Skeletal muscle satellite cell (primary cell): Measurements from ENCODE around the gene SRSF3.
"Not testable (repeated sequence)": the region's sequence is repeated elsewhere in the genome, so short reads cannot be mapped to it uniquely, and the experiment has no call there.

Source experiments
- H3K27me3 ChIP-seq: 2 replicates; pipeline ENCODE4 v1.7.0; 2013; ENCODE audit warnings: low read length; ENCODE audit not compliant: control insufficient read depth, insufficient read depth
- H3K36me3 ChIP-seq: 2 replicates; pipeline ENCODE4 v1.7.0; 2013; ENCODE audit warnings: mild to moderate bottlenecking, control low read depth, low read length; ENCODE audit not compliant: insufficient read depth
- H3K4me1 ChIP-seq: 2 replicates; pipeline ENCODE4 v1.7.0; 2013; ENCODE audit warnings: low read length; ENCODE audit not compliant: control insufficient read depth, insufficient read depth
- H3K4me2 ChIP-seq: 2 replicates; pipeline ENCODE4 v1.7.0; 2013; ENCODE audit warnings: mild to moderate bottlenecking, low read length
- H3K4me3 ChIP-seq: 2 replicates; pipeline ENCODE4 v1.7.0; 2013; ENCODE audit warnings: low read length
- H3K9ac ChIP-seq: 2 replicates; pipeline ENCODE4 v1.7.0; 2013; ENCODE audit warnings: mild to moderate bottlenecking, low read depth, low read length, moderate library complexity
- H3K9me3 ChIP-seq: replicated peaks from 2 replicates; pipeline ENCODE4 v1.7.0; 2013; ENCODE audit warnings: mild to moderate bottlenecking, control low read depth, low read length

The SRSF3 gene

GRCh38 chr6:36598739-36599318 lies 4.7 kb downstream of the SRSF3 start:
- H3K4me2 ChIP-seq = peak overlapping the region; percentile 85
- peak overlapping the region; percentile 98 for H3K9ac ChIP-seq
- H3K4me1 ChIP-seq = peaks cover 49% of the 10 kb centered on the region
- no peaks in the 10 kb centered on the region for H3K27me3 ChIP-seq
- peak overlapping the region; percentile 74 for H3K4me3 ChIP-seq
- H3K9me3 ChIP-seq = no peaks in the 10 kb centered on the region
- peaks cover 88% of the 10 kb centered on the region for H3K36me3 ChIP-seq

GRCh38 chr6:36599791-36600209 lies 5.6 kb downstream of the SRSF3 start:
- H3K4me2 ChIP-seq = peak overlapping the region; percentile 85
- H3K4me3 ChIP-seq = peak overlapping the region; percentile 74
- peaks cover 48% of the 10 kb centered on the region for H3K4me1 ChIP-seq
- peaks cover 97% of the 10 kb centered on the region for H3K36me3 ChIP-seq
- H3K9ac ChIP-seq = no peak overlapping the region
- H3K27me3 ChIP-seq = no peaks in the 10 kb centered on the region
- H3K9me3 ChIP-seq = no peaks in the 10 kb centered on the region

- Histone ChIP-seq H3K4me1 (peaks cover 57% of the 10 kb centered on the region), H3K9ac (no peak overlapping the region), H3K4me3 (peak overlapping the region; percentile 7), H3K9me3 (no peaks in the 10 kb centered on the region), H3K36me3 (peaks cover 97% of the 10 kb centered on the region), H3K4me2 (peak overlapping the region; percentile 85), H3K27me3 (no peaks in the 10 kb centered on the region)
Observed at GRCh38 chr6:36600564-36601146, 6.5 kb downstream of the SRSF3 start.

GRCh38 chr6:36601818-36602217 lies 7.7 kb downstream of the SRSF3 start:
- H3K9me3 ChIP-seq, H3K4me3 ChIP-seq, H3K27me3 ChIP-seq, H3K9ac ChIP-seq: not testable (repeated sequence)
- H3K4me1 ChIP-seq = peaks cover 62% of the 10 kb centered on the region
- peak overlapping the region; percentile 15 for H3K4me2 ChIP-seq
- H3K36me3 ChIP-seq = peaks cover 94% of the 10 kb centered on the region

- Histone ChIP-seq H3K36me3 (peaks cover 94% of the 10 kb centered on the region), H3K4me3 (no peak overlapping the region), H3K4me1 (peaks cover 56% of the 10 kb centered on the region), H3K9ac (no peak overlapping the region), H3K9me3 (no peaks in the 10 kb centered on the region), H3K4me2 (peak overlapping the region; percentile 15), H3K27me3 (no peaks in the 10 kb centered on the region)
Observed at GRCh38 chr6:36603222-36604089, 9.3 kb downstream of the SRSF3 start.

GRCh38 chr6:36604090-36605060 lies 10.2 kb downstream of the SRSF3 start:
- Histone ChIP-seq H3K9ac (no peak overlapping the region), H3K4me3 (no peak overlapping the region), H3K4me2 (no peak overlapping the region), H3K9me3 (no peaks in the 10 kb centered on the region), H3K4me1 (peaks cover 46% of the 10 kb centered on the region), H3K36me3 (peaks cover 94% of the 10 kb centered on the region), H3K27me3 (no peaks in the 10 kb centered on the region)

GRCh38 chr6:36605143-36605542 lies 11.0 kb downstream of the SRSF3 start:
- no peak overlapping the region for H3K4me2 ChIP-seq
- no peaks in the 10 kb centered on the region for H3K9me3 ChIP-seq
- no peak overlapping the region for H3K9ac ChIP-seq
- H3K36me3 ChIP-seq = peaks cover 92% of the 10 kb centered on the region
- peaks cover 39% of the 10 kb centered on the region for H3K4me1 ChIP-seq
- no peaks in the 10 kb centered on the region for H3K27me3 ChIP-seq
- no peak overlapping the region for H3K4me3 ChIP-seq

GRCh38 chr6:36605560-36606391 lies 11.6 kb downstream of the SRSF3 start:
- Histone ChIP-seq H3K9ac (no peak overlapping the region), H3K4me1 (peaks cover 33% of the 10 kb centered on the region), H3K36me3 (peaks cover 91% of the 10 kb centered on the region), H3K9me3 (no peaks in the 10 kb centered on the region), H3K4me2 (no peak overlapping the region), H3K27me3 (no peaks in the 10 kb centered on the region), H3K4me3 (no peak overlapping the region)

- H3K4me3 ChIP-seq, H3K4me2 ChIP-seq, H3K9me3 ChIP-seq, H3K27me3 ChIP-seq, H3K9ac ChIP-seq: not testable (repeated sequence)
- Histone ChIP-seq H3K4me1 (peaks cover 26% of the 10 kb centered on the region), H3K36me3 (peaks cover 91% of the 10 kb centered on the region)
Observed at GRCh38 chr6:36607305-36607682, 13.1 kb downstream of the SRSF3 start.

- no peaks in the 10 kb centered on the region for H3K27me3 ChIP-seq
- no peak overlapping the region for H3K9ac ChIP-seq
- no peak overlapping the region for H3K4me2 ChIP-seq
- no peak overlapping the region for H3K4me3 ChIP-seq
- H3K9me3 ChIP-seq = no peaks in the 10 kb centered on the region
- peaks cover 23% of the 10 kb centered on the region for H3K4me1 ChIP-seq
- H3K36me3 ChIP-seq = peaks cover 87% of the 10 kb centered on the region
Observed at GRCh38 chr6:36607683-36608386, 13.7 kb downstream of the SRSF3 start.
